Lung microvascular endothelial cell (primary cell): ENCODE results near the gene EBLN1. TPM values are rescaled to one million over a fixed set of nuclear protein-coding genes. Genes with fewer than 3 reads are reported as not detected.
"Not testable (repeated sequence)": the region's sequence is repeated elsewhere in the genome, so short reads cannot be mapped to it uniquely, and the experiment has no call there.

Experiments
- DNase-seq, 2 donors: peaks; one replicate each; pipeline versions ENCODE4 v3.0.0 to v3.0.0-alpha.2; 2010; ENCODE audit warnings: low read depth in 2 of 2
- total RNA-seq: library from RNA; depleted of rRNA; stranded (reverse); fragments of >200 nt; gene quantifications from 2 replicates; pipeline ENCODE4 v1.2.1, GENCODE V29; 2014

Gene EBLN1
- total RNA-seq, 1 donor from 2014 or later, result not detected

DNA sequence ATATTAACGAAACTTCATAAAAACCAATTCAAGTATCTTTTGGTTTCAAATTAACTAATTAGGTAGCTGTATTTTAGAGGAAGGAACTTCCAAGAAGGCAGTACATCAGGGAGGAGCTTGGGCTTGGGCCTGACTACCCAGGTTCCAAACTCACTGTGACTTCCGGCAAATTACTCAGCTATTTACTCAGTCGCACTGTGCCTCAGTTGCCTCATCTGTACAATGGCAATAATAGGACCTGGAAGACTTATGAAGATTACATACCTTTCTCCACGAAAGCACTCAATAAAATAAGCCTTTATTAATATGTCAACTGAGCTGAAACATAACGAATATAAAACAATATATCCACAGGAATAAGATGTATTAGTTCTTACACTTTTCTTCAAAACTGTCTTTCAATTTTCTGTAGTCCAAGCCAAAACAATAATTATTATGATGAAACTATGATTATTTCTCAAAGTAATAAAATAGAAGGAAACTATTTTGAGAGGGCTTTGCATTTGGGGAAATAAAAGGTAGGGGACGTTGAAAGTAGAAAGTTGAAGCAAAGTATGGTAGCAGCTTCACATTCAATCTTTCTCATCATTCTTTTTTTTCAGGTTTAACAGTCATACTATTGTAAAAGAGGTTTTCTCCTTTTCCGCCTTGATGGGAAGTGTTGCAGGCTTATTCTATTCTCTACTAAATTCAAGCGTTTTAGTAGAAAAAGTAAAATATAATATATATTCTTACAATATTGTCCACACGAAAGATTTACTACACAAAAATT, 10.5 kb upstream of the EBLN1 start:
- no peak for DNase-seq

DNA sequence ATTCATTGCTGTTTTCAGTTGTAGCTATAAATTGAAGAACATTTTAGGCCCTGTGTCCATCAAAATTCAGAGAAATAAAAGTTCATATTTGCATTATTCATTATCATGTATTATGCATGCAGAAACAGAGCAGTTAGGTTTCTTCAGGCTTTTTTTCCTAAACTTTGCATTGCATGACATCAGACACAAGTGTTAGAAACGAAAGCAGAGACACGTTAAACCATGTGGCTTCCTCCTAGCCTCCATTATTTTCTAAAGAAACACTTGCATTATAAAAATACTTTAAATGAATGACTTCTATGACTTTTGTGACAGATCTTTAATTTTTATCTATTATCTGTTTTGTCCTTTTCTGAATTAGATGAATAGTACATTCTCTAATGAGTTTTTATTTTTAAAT, 8.8 kb upstream of the EBLN1 start:
- no peak for DNase-seq

DNA sequence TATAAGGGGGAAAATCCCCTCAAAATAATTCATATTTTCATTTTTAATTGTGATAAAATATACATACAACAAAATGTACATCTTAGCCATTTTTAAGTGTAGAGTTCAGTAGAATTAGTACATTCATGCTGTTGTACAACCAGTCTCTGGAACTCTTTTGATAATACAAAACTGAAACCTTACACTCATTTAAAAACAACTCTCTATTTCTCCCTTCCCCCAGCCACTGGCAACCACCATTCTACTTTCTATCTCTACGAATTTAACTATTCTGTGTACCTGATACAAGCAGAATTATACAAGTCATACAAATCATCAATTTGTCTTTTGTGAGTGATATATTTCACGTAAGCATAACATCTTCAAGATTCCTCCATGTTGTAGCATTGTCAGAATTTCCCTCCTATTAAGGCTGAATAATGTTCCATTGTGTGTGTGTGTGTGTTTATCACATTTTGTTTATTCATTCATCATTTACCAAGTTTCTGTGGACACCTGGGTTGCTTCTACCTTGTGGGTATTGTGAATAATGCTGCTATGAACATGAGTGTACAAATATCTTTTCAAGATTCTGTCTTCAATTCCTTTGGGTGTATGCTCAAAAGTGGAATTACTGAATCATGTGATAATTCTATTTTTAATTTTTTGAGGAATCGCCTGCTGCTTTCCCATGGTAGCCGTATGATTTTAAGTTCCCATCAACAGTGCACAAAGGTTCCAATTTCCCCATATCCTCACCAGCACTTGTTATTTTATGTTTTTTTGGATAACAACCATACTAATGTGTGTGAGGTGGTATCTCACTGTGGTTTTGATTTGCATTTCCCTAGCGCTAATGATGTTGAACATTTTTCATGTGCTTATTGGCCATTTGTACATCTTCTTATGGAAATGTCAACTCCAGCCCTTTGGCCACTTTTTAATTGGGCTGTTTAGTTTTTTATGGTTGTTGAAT, 4.7 kb upstream of the EBLN1 start:
- no peak for DNase-seq

DNA sequence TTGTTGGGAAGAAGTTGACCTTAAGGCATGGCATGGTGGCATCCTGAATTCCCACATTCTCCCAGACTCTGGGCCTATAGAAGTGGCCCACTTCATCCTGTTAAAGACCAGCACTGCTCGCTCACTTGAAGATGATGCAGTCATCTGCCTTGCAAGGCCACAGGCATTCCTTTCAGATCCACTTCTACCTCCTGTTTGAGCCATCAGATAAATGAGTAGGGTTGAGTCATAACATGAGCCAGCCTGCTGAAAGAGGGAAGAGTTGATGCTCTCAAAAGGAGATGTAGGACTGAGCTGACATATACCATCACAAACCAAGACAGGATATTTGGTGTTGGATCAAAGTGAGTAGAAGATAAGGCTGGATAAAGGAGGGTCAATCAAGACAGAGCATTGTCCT, 1.5 kb upstream of the EBLN1 start:
- DNase-seq, result no peak

DNA sequence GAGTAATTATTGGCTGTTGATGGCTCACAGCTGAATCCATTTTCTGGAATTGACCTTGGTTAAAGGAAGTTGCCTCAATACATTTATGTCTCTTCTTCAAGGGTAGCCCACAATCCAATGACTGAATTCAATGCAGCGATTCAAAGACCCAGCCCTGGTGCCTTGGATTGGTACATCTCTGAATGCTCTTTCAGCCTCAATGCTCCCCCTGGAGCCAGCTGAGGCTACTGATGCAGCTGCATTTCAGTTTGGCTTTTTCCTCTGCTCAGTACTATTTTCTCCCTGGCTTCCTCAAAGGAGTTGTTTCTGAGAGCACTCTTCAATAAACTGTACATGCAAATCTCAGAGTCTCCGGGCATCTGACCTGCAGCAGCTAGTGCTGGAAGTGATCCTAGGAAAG, 633 bp upstream of the EBLN1 start:
- DNase-seq, result no peak

DNA sequence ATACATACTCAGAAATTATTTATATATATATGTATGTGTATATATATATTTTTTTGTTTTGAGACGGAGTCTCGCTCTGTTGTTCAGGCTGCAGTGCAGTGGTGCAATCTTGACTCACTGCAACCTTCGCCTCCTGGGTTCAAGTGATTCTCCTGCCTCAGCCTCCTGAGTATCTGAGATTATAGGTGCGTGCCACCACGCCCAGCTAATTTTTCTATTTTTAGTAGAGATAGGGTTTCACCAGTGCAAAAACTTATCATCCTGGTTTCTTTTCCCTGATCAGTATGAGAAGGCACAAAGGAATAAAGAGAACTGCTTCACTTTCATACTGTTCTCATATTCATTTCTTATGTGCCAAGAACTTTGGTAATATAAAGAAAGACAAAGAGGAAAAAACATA, 731 bp downstream of the EBLN1 start:
- DNase-seq, result not testable (repeated sequence)

DNA sequence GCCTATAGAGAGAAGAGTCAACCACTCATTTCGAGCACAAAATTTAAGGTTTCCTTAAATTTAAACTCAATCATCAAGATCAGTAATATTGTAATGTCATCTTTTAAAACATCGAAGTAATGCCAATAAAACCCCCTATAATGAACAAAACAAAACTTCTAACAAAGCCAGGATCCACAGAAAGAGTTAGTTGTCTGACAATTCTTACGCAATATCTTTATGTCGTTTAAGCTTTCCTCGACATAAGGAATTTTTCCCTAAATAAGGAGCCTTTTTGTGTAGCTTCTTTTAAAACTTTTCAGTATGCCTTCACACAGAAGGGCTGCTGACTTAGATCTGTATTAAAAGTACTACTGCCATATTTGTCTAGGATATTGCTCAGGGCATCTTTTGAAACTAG, 7.5 kb downstream of the EBLN1 start:
- DNase-seq, result no peak

DNA sequence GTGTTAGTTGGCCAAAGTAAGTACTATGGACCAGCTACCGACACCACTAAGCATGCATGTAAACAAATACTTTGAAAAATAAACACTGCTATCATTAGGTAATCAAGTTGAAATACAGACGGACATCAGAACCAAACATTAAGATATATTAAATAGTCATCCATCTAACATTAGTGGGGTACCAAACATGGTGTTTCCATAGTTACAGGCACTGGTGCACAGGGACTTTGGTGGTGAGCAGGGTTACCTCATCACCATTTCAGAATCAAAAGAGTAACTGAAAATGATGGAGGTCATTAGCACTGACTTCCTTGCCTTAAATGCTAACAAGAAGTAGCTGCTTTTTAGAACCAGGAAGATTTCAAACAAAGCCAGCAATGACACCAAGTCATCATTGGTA, 23.9 kb downstream of the EBLN1 start:
- no peak for DNase-seq

DNA sequence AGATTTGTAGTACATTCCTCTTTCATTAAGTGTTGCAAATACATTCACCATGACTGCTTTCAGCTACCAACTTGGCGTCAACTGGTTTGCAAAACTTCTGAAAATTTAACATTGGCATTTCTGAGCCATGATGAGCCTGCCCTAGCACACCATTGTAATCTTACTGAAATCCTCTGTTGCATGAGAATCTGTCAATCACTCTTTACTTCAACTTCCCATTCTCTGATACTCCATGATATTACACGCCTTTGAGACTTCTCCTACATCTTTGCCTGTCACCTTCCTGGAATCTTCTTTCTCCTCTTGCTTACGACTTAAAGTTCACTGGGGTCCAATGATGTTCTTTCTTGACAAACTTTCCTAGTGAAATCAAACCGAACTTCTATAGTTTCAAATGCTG, 32.2 kb downstream of the EBLN1 start:
- no peak for DNase-seq

DNA sequence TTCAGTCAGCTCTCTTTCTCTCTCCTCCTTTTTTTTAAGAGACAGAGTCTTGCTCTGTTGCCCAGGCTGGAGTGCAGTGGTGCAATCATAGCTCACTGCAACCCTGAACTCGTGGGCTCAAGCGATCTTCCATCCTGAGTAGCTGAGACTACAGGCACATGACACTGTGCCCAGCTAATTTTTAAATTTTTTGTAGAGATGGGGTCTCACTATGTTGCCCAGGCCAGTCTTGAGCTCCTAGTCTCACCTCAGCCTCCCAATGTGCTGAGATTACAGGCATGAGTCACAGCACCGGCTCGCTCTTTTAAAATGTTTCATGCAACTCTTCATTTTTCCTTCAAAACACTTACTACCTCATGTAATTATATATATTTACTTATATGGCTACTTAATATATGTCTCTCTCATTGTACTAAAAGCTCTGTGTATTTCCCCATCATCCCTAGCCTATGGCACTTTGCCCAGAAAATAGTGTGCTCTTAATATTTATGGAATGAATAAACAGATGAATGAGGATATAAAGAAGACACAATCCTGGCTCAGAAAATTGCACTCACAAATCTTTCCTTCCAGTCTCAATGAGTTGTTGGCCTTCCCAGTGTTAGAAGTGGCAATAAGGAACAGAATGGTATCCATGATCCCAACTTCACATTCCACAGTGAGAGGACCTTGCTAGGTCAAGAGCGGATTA, 33.9 kb downstream of the EBLN1 start:
- DNase-seq, result no peak

DNA sequence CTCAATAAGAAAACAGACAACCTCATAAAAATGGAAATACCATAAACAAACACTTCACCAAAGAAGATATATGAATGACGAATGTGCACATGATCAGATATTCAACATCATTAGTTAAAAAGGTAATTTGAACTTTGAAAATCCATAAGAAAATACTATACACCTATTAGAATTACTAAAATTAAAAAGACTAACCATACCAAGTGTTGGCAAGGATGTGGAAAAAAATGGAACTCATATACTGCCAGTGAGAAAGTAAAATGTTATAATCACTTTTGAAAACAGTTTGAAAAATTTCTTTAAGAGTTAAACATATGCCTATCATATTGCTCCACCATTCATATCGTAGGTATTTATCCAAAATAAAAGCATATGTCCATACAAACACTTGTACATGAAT, 37.1 kb downstream of the EBLN1 start:
- DNase-seq, result no peak

DNA sequence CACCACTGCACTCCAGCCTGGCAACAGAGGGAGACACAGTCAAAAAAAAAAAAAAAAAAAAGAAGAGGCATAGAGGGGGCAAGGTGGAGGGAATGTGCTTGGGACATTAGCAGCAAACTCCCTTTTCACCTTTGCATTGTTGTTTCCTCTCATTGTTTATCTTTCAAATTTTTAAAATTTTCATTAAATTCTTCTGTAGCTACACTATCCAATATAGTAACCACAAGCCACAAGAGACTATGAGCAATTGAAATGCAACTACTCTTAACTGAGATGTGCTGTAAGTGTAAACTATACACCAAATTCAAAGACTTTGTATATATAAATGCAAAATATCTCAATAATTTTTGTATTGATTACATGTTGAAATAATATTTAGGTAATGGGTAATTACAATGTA, 43.4 kb downstream of the EBLN1 start:
- DNase-seq, result no peak

DNA sequence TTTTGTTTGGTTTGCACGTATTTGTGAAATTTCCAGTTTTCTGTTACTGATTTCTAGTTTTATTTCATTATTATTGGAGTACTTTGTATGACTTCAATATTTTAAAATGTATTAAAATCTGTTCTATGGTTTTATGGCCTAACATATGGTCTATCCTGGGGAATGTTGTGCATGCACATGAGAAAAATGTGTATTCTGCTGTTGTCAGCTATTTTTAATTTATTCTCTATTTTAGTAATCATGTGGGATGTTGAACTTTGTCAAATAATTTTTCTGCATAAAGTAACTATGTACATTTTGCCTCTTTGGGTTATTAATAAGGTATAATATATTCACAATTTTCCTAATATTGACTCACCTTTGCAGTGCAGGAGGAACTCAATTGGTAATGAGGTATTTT, 46.7 kb downstream of the EBLN1 start:
- no peak for DNase-seq

DNA sequence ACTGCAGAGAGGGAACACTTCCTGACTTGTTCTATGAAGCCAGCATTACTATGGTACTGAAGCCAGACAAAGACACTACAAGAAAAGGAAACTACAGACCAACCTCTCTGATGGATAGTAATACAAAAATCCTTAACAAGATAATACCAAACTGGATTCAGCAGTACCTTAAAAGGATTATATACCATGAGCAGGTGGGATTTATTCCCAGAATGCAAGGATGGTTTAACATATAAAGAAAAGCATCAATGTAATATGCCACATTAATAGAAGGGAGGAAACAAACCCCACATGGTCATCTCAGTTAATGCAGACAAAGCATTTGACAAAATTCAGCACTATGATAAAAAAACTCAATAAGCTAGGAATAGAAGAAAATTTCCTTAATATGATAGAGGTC, 47.2 kb downstream of the EBLN1 start:
- no peak for DNase-seq

DNA sequence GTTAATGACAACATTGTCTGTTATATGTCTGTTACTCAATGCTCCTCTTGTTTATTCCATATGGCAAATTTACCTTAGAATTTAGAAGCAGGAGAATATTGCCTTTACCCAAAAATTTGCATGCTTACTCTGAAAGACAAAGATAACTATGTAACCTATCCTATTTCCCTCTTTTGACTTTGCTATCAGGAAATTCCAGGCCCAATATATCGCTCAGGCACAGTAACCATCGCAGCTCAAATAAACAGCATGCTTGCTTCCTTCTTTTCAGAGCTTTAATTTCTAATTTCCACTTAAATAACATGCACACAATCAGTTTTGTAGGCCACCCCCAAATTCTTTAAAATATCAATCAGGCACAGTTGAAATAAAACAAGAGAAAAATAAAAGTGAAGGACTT, 57.8 kb downstream of the EBLN1 start:
- no peak for DNase-seq

DNA sequence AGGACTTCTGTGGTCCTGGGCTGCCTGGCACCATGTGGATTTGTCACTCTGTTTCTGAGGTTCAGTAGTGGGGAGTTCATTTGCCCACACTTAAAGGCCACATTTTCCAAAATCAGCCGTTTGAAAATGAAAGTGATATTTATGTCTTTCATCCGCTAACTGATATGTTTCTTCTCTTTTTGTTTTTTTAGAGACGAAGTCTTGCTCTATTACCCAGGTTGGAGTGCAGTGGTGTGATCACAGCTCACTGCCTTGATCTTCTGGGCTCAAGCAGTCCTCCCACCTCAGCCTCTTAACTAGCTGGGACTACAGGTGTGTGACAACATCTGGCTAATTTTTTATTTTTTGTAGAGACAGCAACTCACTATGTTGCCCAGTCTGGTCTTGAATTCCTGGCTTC, 58.6 kb downstream of the EBLN1 start:
- no peak for DNase-seq

Other genes starting within 250 kb of the EBLN1 start
- 23.5 and 33.7 TPM in 2 replicates for gene DNAJC1, start 214.3 kb downstream of the EBLN1 start, total RNA-seq
- 31.4 and 32.7 TPM in 2 replicates for gene COMMD3, start 98.4 kb upstream of the EBLN1 start, total RNA-seq
- 17.2 and 34.3 TPM in 2 replicates for gene BMI1, start 103.1 kb upstream of the EBLN1 start, total RNA-seq
- not detected in 2 replicates for gene SPAG6, start 127.5 kb upstream of the EBLN1 start, total RNA-seq